GM12878 (cell line): ENCODE measurements around the gene PTPN18. TPM values are rescaled to one million over a fixed set of nuclear protein-coding genes. Genes with fewer than 3 reads are reported as not detected.
A peak's percentile ranks its signal among the peaks of the same experiment; 100 is the strongest.

ENCODE experiments used
- ATAC-seq: fragments of 200-7000 bp; cut with Tn5 transposase; 3 replicates; pipeline ENCODE4 v1.9.1; 2020; ENCODE audit warnings: mild to moderate bottlenecking, moderate library complexity
- BruUV-seq: library from RNA; stranded (reverse); fragments of 400-500 nt; replicated peaks from 2 replicates; lab custom pipeline; 2021; lab: Mats Ljungman, UMichigan
- CTCF ChIA-PET: fragments of 300-600 bp; sonication (Branson Sonifier 250); formaldehyde crosslinking; extraction: SDS; loops from one replicate; lab custom pipeline; 2021; ENCODE audit warnings: inconsistent platforms; lab: Yijun Ruan, JAX
- POLR2A ChIA-PET: fragments of 350-600 bp; formaldehyde crosslinking; extraction: SDS; loops from one replicate; lab custom pipeline; 2021; ENCODE audit warnings: inconsistent platforms; lab: Charles Lee
- RAD21 ChIA-PET: fragments of 300-600 bp; sonication (Branson Sonifier 250); formaldehyde crosslinking; loops from one replicate; lab custom pipeline; 2023; ENCODE audit warnings: antibody characterized with exemption; ENCODE audit not compliant: unreplicated experiment; lab: Charles Lee
- SMC1A ChIA-PET: fragments of 300-600 bp; sonication (Branson Sonifier 250); formaldehyde crosslinking; loops from one replicate; lab custom pipeline; 2023; ENCODE audit not compliant: unreplicated experiment, uncharacterized antibody; lab: Charles Lee
- DNase-seq: peaks from one replicate; pipeline ENCODE4 v3.0.0-alpha.2; 2011; ENCODE audit warnings: low read depth, low spot score
- FAIRE-seq: peaks from 3 replicates; lab custom pipeline; 2011; peaks lifted over from hg19 to GRCh38; lab: Jason Lieb, UNC
- H2AFZ ChIP-seq: 2 replicates; pipeline ENCODE4 v1.6.0; 2011; ENCODE audit warnings: low read depth, low read length, control low read depth; ENCODE audit not compliant: control insufficient read depth
- H3K27ac ChIP-seq: 2 replicates; pipeline ENCODE4 v1.5.1; 2011; ENCODE audit warnings: control low read depth; ENCODE audit not compliant: control insufficient read depth, insufficient read depth
- H3K27me3 ChIP-seq, 2 experiments: replicated peaks in 1 of 2; 2 replicates each; pipeline versions ENCODE4 v1.6.0 to v1.6.1; 2011; ENCODE audit warnings: low read length in 1 of 2; ENCODE audit not compliant: control insufficient read depth in 2 of 2, insufficient read depth in 2 of 2
- H3K36me3 ChIP-seq, 2 experiments: 2 replicates each; pipeline ENCODE4 v1.5.1; 2011; ENCODE audit warnings: low read length in 1 of 2; ENCODE audit not compliant: control insufficient read depth in 2 of 2, insufficient read depth in 2 of 2
- H3K4me1 ChIP-seq: 2 replicates; pipeline ENCODE4 v1.6.1; 2011; ENCODE audit warnings: mild to moderate bottlenecking, low read length, moderate library complexity, mixed read lengths; ENCODE audit not compliant: control insufficient read depth, insufficient read depth
- H3K4me2 ChIP-seq: 2 replicates; pipeline ENCODE4 v1.6.0; 2011; ENCODE audit warnings: control low read depth; ENCODE audit not compliant: control insufficient read depth, insufficient read depth
- H3K4me3 ChIP-seq: fragments of 200-600 bp; sonication (generic); 2 replicates; pipeline ENCODE4 v1.5.1; 2016
- H3K79me2 ChIP-seq: 2 replicates; pipeline ENCODE4 v1.6.0; 2011; ENCODE audit warnings: low read length; ENCODE audit not compliant: control insufficient read depth, insufficient read depth
- H3K9ac ChIP-seq: 2 replicates; pipeline ENCODE4 v1.8.0; 2011; ENCODE audit warnings: low read length, control low read depth, mixed read lengths; ENCODE audit not compliant: control insufficient read depth, insufficient read depth
- H3K9me3 ChIP-seq: replicated peaks from 3 replicates; pipeline ENCODE4 v1.5.1; 2011; ENCODE audit warnings: mild to moderate bottlenecking, low read length; ENCODE audit not compliant: control insufficient read depth, insufficient read depth
- H4K20me1 ChIP-seq: 2 replicates; pipeline ENCODE4 v1.6.0; 2011; ENCODE audit not compliant: control insufficient read depth, insufficient read depth
- ATF2 ChIP-seq: IDR thresholded peaks from 2 replicates; pipeline ENCODE4 v1.6.1; 2012; ENCODE audit warnings: low read length, inconsistent platforms
- BACH1 ChIP-seq: fragments of 450-650 bp; IDR thresholded peaks from 2 replicates; pipeline ENCODE4 v1.6.1; 2017; ENCODE audit warnings: mild to moderate bottlenecking, borderline replicate concordance
- BCL11A ChIP-seq: IDR thresholded peaks from 2 replicates; pipeline ENCODE4 v1.6.1; 2011; ENCODE audit warnings: low read depth, low read length
- CHD2 ChIP-seq: IDR thresholded peaks from 2 replicates; pipeline ENCODE4 v1.6.1; 2011; ENCODE audit warnings: low read depth, low read length, improper control_type of control experiment, borderline replicate concordance
- CHD4 ChIP-seq: fragments of 200-600 bp; sonication (generic); IDR thresholded peaks from 2 replicates; pipeline ENCODE4 v1.6.1; 2016; ENCODE audit warnings: mild to moderate bottlenecking
- EP300 ChIP-seq, 2 experiments: fragments of 150-350 bp in 1 of 2; IDR thresholded peaks; 2 replicates each; pipeline ENCODE4 v1.6.1; 2011 to 2012; ENCODE audit warnings: low read depth in 2 of 2, low read length in 2 of 2, borderline replicate concordance in 1 of 2, improper control_type of control experiment in 1 of 2, inconsistent platforms in 1 of 2; ENCODE audit not compliant: control insufficient read depth in 1 of 2
- ESRRA ChIP-seq: IDR thresholded peaks from 2 replicates; pipeline ENCODE4 v1.6.1; 2012; ENCODE audit warnings: mild to moderate bottlenecking, low read length, improper control_type of control experiment
- JUND ChIP-seq: IDR thresholded peaks from 2 replicates; pipeline ENCODE4 v1.6.1; 2012; ENCODE audit warnings: low read depth, mild to moderate bottlenecking, low read length, improper control_type of control experiment, moderate library complexity
- MTA3 ChIP-seq: IDR thresholded peaks from 2 replicates; pipeline ENCODE4 v1.6.1; 2012; ENCODE audit warnings: low read length, inconsistent platforms, borderline replicate concordance
- NR2F1 ChIP-seq: fragments of 450-650 bp; conservative IDR thresholded peaks from 2 replicates; pipeline ENCODE4 v1.6.1; 2017; ENCODE audit warnings: mild to moderate bottlenecking
- NRF1 ChIP-seq: conservative IDR thresholded peaks from 2 replicates; pipeline ENCODE4 v1.6.1; 2011; ENCODE audit warnings: mild to moderate bottlenecking, low read depth, low read length, improper control_type of control experiment
- PRDM15 ChIP-seq: fragments of 450-650 bp; formaldehyde crosslinking; IDR thresholded peaks from 2 replicates; pipeline ENCODE4 v1.4.0; 2020; ENCODE audit warnings: mild to moderate bottlenecking, moderate library complexity
- SP1 ChIP-seq: IDR thresholded peaks from one replicate; pipeline ENCODE4 v1.6.1; 2011; ENCODE audit warnings: low read depth, low read length
- STAT1 ChIP-seq: fragments of 450-650 bp; conservative IDR thresholded peaks from 2 replicates; pipeline ENCODE4 v1.6.1; 2014; ENCODE audit warnings: antibody characterized with exemption, mild to moderate bottlenecking
- WRNIP1 ChIP-seq: IDR thresholded peaks from 2 replicates; pipeline ENCODE4 v1.6.1; 2011; ENCODE audit warnings: low read depth, low read length, improper control_type of control experiment, borderline replicate concordance
- ZNF217 ChIP-seq: fragments of 450-650 bp; IDR thresholded peaks from 2 replicates; pipeline ENCODE4 v1.6.1; 2017; ENCODE audit warnings: antibody characterized with exemption, mild to moderate bottlenecking
- WGBS: methylation state at CpG from one replicate; pipeline ENCODE4 v1.1.6; 2016; ENCODE audit warnings: low lambda C conversion rate; ENCODE audit not compliant: insufficient replicate concordance, insufficient coverage; ENCODE audit errors: missing lambda C conversion rate; 5-methylcytosine and 5-hydroxymethylcytosine counted together
- in situ Hi-C: fragments of 300-500 bp; cut with MboI; formaldehyde crosslinking; loops from 9 replicates; pipeline ENCODE4 v1.14.3; 2018; ENCODE audit warnings: mixed read lengths
- intact Hi-C: fragments of 100-400 bp; cut with micrococcal nuclease; formaldehyde crosslinking; loops from one replicate; pipeline ENCODE4 v1.14.2; 2022; ENCODE audit not compliant: unreplicated experiment
- polyA plus RNA-seq, 11 experiments: library from polyadenylated mRNA; depleted of rRNA in 4 of 11; unstranded in 6 of 11; stranded (reverse) in 5 of 11; fragments of >200 nt; fragmentation: Nextera tagmentation in 4 of 11; fragmentation: Illumina TruSeq in 1 of 11; extraction: Ambion mirVana in 4 of 11; extraction: Trizol in 1 of 11; gene quantifications; 1 replicate in 1 of 11; 2 replicates in 10 of 11; pipeline versions ENCODE4 v1.2.1 to v1.2.3, GENCODE V29; 2011 to 2016; ENCODE audit warnings: inconsistent platforms in 2 of 11, missing spikeins in 2 of 11, low read depth in 1 of 11
- total RNA-seq, 4 experiments: library from RNA; depleted of rRNA in 3 of 4; stranded (reverse); fragments of >200 nt in 3 of 4; fragmentation: Illumina TruSeq in 1 of 4; extraction: Trizol in 1 of 4; gene quantifications; 2 replicates each; pipeline versions ENCODE4 v1.2.1 to v1.2.3, GENCODE V29; 2013 to 2021

Gene PTPN18
- total and polyA plus RNA-seq, 10 of the 15 experiments (the other 5 are each of a cell fraction or from before 2014, with no cell fraction given) = 14.8 to 89.9 (median 43.4) TPM

- TSS peak; percentile 50 for BruUV-seq
- under 1% methylated on average over 56 of the region's 60 CpGs for WGBS
- peak within 1 kb of the TSS; percentile 95 for H2AFZ ChIP-seq
- peaks cover 19 to 21% of the 10 kb centered on the region in 2 experiments for H3K36me3 ChIP-seq
- peak within 1 kb of the TSS; percentile 74 for H3K4me2 ChIP-seq
- ChIA-PET SMC1A (interaction anchor here (0.7 to 3.7 kb wide), 9 partner anchors 9 to 1340 kb away, joined by 3 to 24 read pairs (median 9); no protein-coding TSS in a partner anchor), POLR2A (interaction anchor here (0.7 to 2.9 kb wide), 7 partner anchors 8 to 48 kb away, joined by 3 to 25 read pairs (median 8); no protein-coding TSS in a partner anchor), RAD21 (interaction anchor here (0.7 to 5.0 kb wide), 12 partner anchors 9 to 1339 kb away, joined by 3 to 34 read pairs (median 6); partner anchors contain the start of genes PTPN18 and SMPD4), CTCF (interaction anchor here (0.6 to 3.2 kb wide), 13 partner anchors 10 to 1332 kb away, joined by 3 to 38 read pairs (median 5); partner anchors contain the start of genes MZT2B, PTPN18 and SMPD4)
- no peaks in the 10 kb centered on the region for H4K20me1 ChIP-seq
- peak within 1 kb of the TSS; percentile 67 for H3K4me3 ChIP-seq
- peak within 1 kb of the TSS; percentile 78 for H3K9ac ChIP-seq
- FAIRE-seq = peak; percentile 100
- H3K27me3 ChIP-seq = no peaks in the 10 kb centered on the region
- no peaks in the 10 kb centered on the region for H3K9me3 ChIP-seq
- H3K4me1 ChIP-seq = peaks cover 21% of the 10 kb centered on the region
- intact Hi-C loops (loop anchor here (1.0 to 10.0 kb wide), 3 partner anchors 30 to 762 kb away; partner anchors contain the start of gene PLEKHB2), in situ Hi-C loops (loop anchor here (25.0 kb wide), 1 partner anchor 1470 kb away; no protein-coding TSS in a partner anchor)
- H3K27ac ChIP-seq = peak within 1 kb of the TSS; percentile 81
- DNase-seq = peak; percentile 99
- ATAC-seq = peak; percentile 92
- peaks cover 26% of the 10 kb centered on the region for H3K79me2 ChIP-seq
- no peak for TF ChIP-seq JUND
- TF ChIP-seq BCL11A = no peak
- no peak for TF ChIP-seq CHD4
- TF ChIP-seq PRDM15 (CRISPR knock-in tag) = no peak; the same call in 1 of the 2 replicates
- TF ChIP-seq STAT1 = no peak; the same call in 1 of the 2 replicates
- TF ChIP-seq NR2F1 = no peak; the same call in none of the 2 replicates
- TF ChIP-seq ESRRA = no peak
- no peak for TF ChIP-seq WRNIP1
- TF ChIP-seq BACH1 = peak; percentile 76
- TF ChIP-seq CHD2 = 0 out of 2 replicates have a peak, but pooled peaks have one; percentile 41
- TF ChIP-seq EP300 (IDR thresholded peaks at IDR 0.05; ENCODE audit: borderline replicate concordance in 1 of 2, control insufficient read depth in 1 of 2, low read depth in 2 of 2, low read length in 2 of 2) = no peak
- no peak for TF ChIP-seq NRF1
- TF ChIP-seq ATF2 = no peak
- no peak for TF ChIP-seq MTA3
- TF ChIP-seq ZNF217 = no peak
- peak; percentile 77 for TF ChIP-seq SP1
Measured at GRCh38 chr2:130342533-130343275, 13.2 kb upstream of the PTPN18 start, which contains the start of gene IMP4. IMP4 (plus strand) TSS chr2:130342897; CDS start chr2:130342933, 36 bp downstream.
